T-helper 2 cell treated with Interferon-gamma antibody and Interleukin-4, amounts not matched to agents 100 ng/mL and 5 ng/mL, for 36 hours (primary cell): ENCODE data around the gene CACNA1A. TPM values are rescaled to one million over a fixed set of nuclear protein-coding genes. Genes with fewer than 3 reads are reported as not detected.
"Not testable (repeated sequence)": the region's sequence is repeated elsewhere in the genome, so short reads cannot be mapped to it uniquely, and the experiment has no call there.

Experiments
- intact Hi-C: fragments of 100-400 bp; cut with micrococcal nuclease; formaldehyde crosslinking; loops from one replicate; pipeline ENCODE4 v1.15.1; 2023
- total RNA-seq: library from RNA; stranded (reverse); gene quantifications from 2 replicates; pipeline ENCODE4 v1.2.3, GENCODE V29; 2022

Gene CACNA1A
- total RNA-seq, 1 donor from 2014 or later: 0.48 TPM

GRCh38 chr19:13207237-13207845, 298.9 kb downstream of the CACNA1A start:
- intact Hi-C loops: no loop called here

GRCh38 chr19:13206587-13206986, 299.7 kb downstream of the CACNA1A start:
- intact Hi-C loops: no loop called here

- intact Hi-C loops: not testable (repeated sequence)
Measured at GRCh38 chr19:13202112-13202511, 304.2 kb downstream of the CACNA1A start.

- intact Hi-C loops: no loop called here
Measured at GRCh38 chr19:13198634-13199033, 307.6 kb downstream of the CACNA1A start.

- intact Hi-C loops: loop anchor here (1.0 kb wide), 1 partner anchor 67 kb away; no protein-coding TSS in a partner anchor
Measured at GRCh38 chr19:13195678-13196077, 310.6 kb downstream of the CACNA1A start.

- intact Hi-C loops: no loop called here
Measured at GRCh38 chr19:13190781-13191540, 315.3 kb downstream of the CACNA1A start.

- intact Hi-C loops: no loop called here
Measured at GRCh38 chr19:13189600-13189999, 316.7 kb downstream of the CACNA1A start.

GRCh38 chr19:13187419-13187818, 318.9 kb downstream of the CACNA1A start:
- intact Hi-C loops: no loop called here

GRCh38 chr19:13186688-13187087, 319.6 kb downstream of the CACNA1A start:
- intact Hi-C loops: not testable (repeated sequence)

GRCh38 chr19:13185763-13186657, 320.3 kb downstream of the CACNA1A start:
- intact Hi-C loops: not testable (repeated sequence)

- intact Hi-C loops: not testable (repeated sequence)
Measured at GRCh38 chr19:13184926-13185325, 321.4 kb downstream of the CACNA1A start.

GRCh38 chr19:13181747-13182388, 324.4 kb downstream of the CACNA1A start:
- intact Hi-C loops: no loop called here

- intact Hi-C loops: not testable (repeated sequence)
Measured at GRCh38 chr19:13178291-13178690, 328.0 kb downstream of the CACNA1A start.

- intact Hi-C loops: not testable (repeated sequence)
Measured at GRCh38 chr19:13177584-13177983, 328.7 kb downstream of the CACNA1A start.

GRCh38 chr19:13176345-13176744, 329.9 kb downstream of the CACNA1A start:
- intact Hi-C loops: no loop called here

GRCh38 chr19:13173139-13173737, 333.0 kb downstream of the CACNA1A start:
- intact Hi-C loops: no loop called here

- intact Hi-C loops: no loop called here
Measured at GRCh38 chr19:13172346-13173138, 333.7 kb downstream of the CACNA1A start.

- intact Hi-C loops: no loop called here
Measured at GRCh38 chr19:13171146-13171545, 335.1 kb downstream of the CACNA1A start.

GRCh38 chr19:13169769-13170168, 336.5 kb downstream of the CACNA1A start:
- intact Hi-C loops: no loop called here

- intact Hi-C loops: not testable (repeated sequence)
Measured at GRCh38 chr19:13166151-13166550, 340.1 kb downstream of the CACNA1A start.
